HG03432 (cell line): ENCODE results near the gene TEX55.
"Not testable (repeated sequence)": the region's sequence is repeated elsewhere in the genome, so short reads cannot be mapped to it uniquely, and the experiment has no call there.

ENCODE experiments used
- ATAC-seq: cut with Tn5 transposase; IDR thresholded peaks from one replicate; pipeline ENCODE4 v1.9.1; 2021; ENCODE audit warnings: mild to moderate bottlenecking, moderate library complexity; ENCODE audit not compliant: unreplicated experiment

Gene TEX55

GRCh38 chr3:119160361-119160760, 14.4 kb downstream of the TEX55 start:
- no peak for ATAC-seq

DNA sequence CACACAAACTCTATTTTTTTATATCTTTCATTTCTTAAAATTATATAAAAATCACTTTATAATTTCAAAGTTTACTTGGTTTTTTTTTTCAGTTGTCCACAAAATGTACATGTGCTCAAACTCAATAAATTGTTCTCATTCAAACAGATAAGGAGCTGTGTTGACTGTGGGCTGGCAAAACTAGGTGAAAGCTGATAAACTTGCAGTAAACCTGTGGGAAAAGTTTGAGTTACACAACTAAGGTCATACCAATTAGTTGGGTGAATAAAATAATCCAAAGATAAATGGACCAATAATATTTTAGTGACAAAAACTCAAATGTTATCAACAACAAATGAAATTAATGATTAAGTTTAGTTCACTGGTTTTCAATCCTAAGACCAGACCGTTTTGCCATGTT, 14.8 kb downstream of the TEX55 start:
- ATAC-seq, result no peak

GRCh38 chr3:119161240-119161639, 15.3 kb downstream of the TEX55 start:
- ATAC-seq, result no peak

GRCh38 chr3:119164745-119165144, 18.8 kb downstream of the TEX55 start:
- ATAC-seq, result not testable (repeated sequence)

- no peak for ATAC-seq
These were observed 24.9 kb downstream of the TEX55 start for GRCh38 chr3:119170821-119171220.

- ATAC-seq, result no peak
These were observed 27.4 kb downstream of the TEX55 start, which contains the start of gene UPK1B for GRCh38 chr3:119173325-119173724. Gene UPK1B, plus strand, starts transcription at chr3:119173598. Its CDS starts 13,144 bp downstream, at chr3:119186742.

DNA sequence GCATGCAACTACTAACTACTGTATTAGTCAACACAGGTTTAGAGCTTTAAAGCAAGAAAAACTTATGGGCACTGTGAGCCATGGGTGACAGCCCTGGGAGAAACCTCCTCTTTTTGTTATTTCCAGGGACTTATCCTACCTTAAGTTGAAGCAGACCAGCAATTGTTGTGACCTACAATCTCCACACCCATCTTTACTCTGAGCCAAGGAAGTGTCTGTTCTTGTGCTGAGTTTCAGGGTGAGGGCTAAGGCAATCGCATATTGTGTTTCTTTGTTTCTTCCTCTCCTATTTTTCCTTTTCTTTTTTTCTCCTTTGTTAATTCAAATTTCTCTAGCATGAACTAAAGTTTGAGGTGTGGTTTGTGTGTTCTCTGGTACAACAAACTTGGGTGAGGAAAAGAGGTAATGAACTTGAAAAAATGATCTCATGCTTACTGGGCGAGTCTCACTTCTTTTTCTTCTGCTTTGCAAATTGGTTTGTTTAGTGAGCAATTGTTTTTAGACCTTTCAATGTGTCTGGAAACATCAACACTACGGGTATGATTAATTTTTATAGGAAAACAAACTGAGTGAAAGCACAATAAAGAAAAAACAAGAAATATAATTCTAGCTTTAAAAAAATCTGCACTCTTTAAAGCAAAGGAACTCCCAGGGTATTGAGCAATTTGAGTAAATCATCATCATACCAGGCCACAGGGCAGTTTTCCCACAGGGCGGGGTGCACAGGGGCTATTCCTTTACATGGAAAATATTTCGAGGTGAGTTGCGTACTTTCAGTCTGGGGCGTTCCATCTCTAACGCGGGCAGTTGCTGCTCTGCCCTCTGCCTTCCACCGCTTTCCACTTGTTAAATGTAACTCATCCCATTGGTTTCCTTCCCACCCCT, 30.1 kb downstream of the TEX55 start:
- ATAC-seq, result no peak

- ATAC-seq, result no peak
These were observed 30.8 kb downstream of the TEX55 start for GRCh38 chr3:119176778-119177177.

GRCh38 chr3:119177321-119177720, 31.4 kb downstream of the TEX55 start:
- ATAC-seq, result no peak

- no peak for ATAC-seq
These were observed 35.8 kb downstream of the TEX55 start for GRCh38 chr3:119181765-119182164.

DNA sequence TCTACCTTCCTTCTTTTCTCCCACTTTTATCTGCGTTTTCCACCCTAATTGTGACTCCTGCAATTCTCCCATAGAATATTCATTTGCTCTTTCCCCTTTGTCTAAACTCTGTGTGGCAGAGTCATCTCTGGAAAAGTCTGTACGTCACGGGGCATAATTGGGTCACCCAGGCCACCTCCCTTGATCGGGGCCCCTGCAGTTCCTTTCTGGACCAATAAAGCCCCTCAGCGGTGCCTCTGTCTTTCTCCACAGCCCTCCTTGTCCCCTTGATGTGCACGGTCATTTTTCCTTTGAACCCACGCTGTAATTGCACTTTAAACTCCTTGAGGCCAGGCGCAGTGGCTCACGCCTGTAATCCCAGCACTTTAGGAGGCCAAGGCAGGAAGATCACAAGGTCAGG, 38.1 kb downstream of the TEX55 start:
- ATAC-seq, result no peak

- ATAC-seq, result no peak
These were observed 39.0 kb downstream of the TEX55 start for GRCh38 chr3:119184796-119185570.

DNA sequence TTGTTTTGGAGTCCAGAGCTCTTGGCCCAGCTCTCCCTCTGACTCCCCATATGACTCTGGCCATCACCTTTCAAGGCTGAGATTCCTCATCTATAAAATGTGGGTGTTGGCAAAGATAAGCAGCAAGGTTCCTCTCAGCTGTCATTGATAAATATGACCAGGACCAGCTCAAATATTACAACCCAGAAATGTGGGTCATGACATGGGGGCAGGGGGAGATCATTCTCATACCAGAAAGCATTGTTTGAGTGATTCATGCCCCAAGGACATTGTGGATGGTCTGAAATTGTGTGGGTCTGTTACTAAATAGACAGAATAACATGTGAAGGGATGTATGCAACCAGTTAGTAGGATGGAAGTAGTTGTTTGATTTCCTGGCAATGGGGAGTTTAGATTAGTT, 41.3 kb downstream of the TEX55 start:
- ATAC-seq, result no peak

DNA sequence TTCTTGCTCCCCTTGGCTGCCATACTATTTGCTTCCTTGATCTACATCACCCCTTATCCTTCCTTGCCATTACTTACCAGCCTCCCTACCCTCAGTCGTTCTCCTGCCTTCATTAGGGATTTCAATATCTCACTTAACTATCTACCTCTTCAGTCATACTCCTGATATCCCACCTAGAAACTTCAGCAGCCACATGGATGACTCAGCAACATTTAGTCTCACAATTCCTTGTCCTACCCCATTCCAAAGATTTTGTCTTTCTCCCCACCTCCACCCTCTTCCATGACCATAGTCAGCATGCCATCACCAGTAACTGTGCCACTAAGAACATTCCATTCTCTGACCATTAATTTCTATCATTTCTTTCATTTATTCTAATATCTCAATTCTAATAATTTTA, 45.8 kb downstream of the TEX55 start:
- no peak for ATAC-seq

- no peak for ATAC-seq
These were observed 48.5 kb downstream of the TEX55 start for GRCh38 chr3:119194237-119195150.

DNA sequence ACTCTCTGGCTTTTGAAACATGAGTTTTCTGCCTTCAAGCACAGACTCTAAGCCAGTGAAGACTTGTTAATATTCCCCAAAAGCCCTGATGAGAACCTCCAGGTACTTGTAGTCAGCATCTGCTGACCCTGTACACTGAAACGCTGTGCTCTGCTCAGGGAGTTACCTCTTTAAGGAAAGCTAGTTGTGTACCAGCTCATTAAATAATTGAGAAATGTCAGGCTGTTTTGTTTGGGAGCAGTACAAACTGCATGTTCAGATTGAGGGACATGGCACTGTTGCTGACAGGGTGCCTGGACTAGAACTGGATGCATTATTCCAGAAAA, 49.1 kb downstream of the TEX55 start:
- ATAC-seq, result no peak

DNA sequence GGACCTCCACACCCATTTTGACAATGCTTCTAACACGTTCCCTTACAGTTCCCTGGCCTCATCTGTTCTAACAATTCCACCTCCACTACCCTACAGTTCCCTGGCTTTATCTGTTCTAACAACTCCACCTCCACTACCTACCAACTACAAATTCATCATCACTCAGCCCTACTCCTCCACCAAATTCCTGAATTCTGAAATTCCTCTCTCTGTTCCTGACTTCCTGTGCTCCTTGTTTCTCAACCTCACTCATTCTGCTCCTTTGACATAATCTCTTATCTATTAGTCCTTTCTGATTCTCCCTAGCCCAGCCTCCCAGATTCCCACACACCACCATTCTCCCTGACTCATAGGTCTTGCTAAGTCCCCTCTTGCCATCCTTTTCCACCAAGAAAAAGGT, 49.9 kb downstream of the TEX55 start:
- ATAC-seq, result no peak
